ENCODE data around the gene NEO1.

GRCh38 chr15:73258271-73259108 is 206.2 kb downstream of the NEO1 start:
- no peak for TF ChIP-seq POLR2A (IDR thresholded peaks at IDR 0.05; ENCODE audit: low read depth, low read length)
- no peak for TF ChIP-seq TAF1 (IDR thresholded peaks at IDR 0.05; ENCODE audit: borderline replicate concordance, low read depth, low read length)

Data from GM12892 (cell line).